TTC549 (cell line): Measurements from ENCODE around the gene GNA12.
"Not testable (repeated sequence)": the region's sequence is repeated elsewhere in the genome, so short reads cannot be mapped to it uniquely, and the experiment has no call there.

ENCODE experiments used
- FAIRE-seq: peaks from 2 replicates; lab custom pipeline; 2012; peaks lifted over from hg19 to GRCh38; lab: Jason Lieb, UNC

The GNA12 gene

GRCh38 chr7:2751086-2751485 is 93.0 kb downstream of the GNA12 start:
- no peak for FAIRE-seq

- no peak for FAIRE-seq
Observed at GRCh38 chr7:2750004-2750407, 94.1 kb downstream of the GNA12 start.

GRCh38 chr7:2748684-2749083 is 95.4 kb downstream of the GNA12 start:
- FAIRE-seq: not testable (repeated sequence)

- not testable (repeated sequence) for FAIRE-seq
Observed at GRCh38 chr7:2743523-2744185, 100.5 kb downstream of the GNA12 start.

GRCh38 chr7:2738766-2739549 is 105.2 kb downstream of the GNA12 start:
- no peak for FAIRE-seq

- no peak for FAIRE-seq
Observed at GRCh38 chr7:2737771-2738540, 106.2 kb downstream of the GNA12 start.

GRCh38 chr7:2737005-2737743 is 106.9 kb downstream of the GNA12 start:
- not testable (repeated sequence) for FAIRE-seq

- FAIRE-seq: no peak
Observed at GRCh38 chr7:2736411-2736914, 107.6 kb downstream of the GNA12 start.

GRCh38 chr7:2735744-2736143 is 108.4 kb downstream of the GNA12 start:
- FAIRE-seq: no peak

- no peak for FAIRE-seq
Observed at GRCh38 chr7:2734751-2735571, 109.1 kb downstream of the GNA12 start.

GRCh38 chr7:2734084-2734686 is 109.9 kb downstream of the GNA12 start:
- no peak for FAIRE-seq

GRCh38 chr7:2732959-2733584 is 111.0 kb downstream of the GNA12 start:
- no peak for FAIRE-seq

GRCh38 chr7:2732388-2732787 is 111.7 kb downstream of the GNA12 start:
- FAIRE-seq: no peak

GRCh38 chr7:2730846-2731770 is 113.0 kb downstream of the GNA12 start:
- FAIRE-seq: no peak

- no peak for FAIRE-seq
Observed at GRCh38 chr7:2729893-2730716, 114.0 kb downstream of the GNA12 start.

- FAIRE-seq: no peak
Observed at GRCh38 chr7:2729031-2729892, 114.8 kb downstream of the GNA12 start.

GRCh38 chr7:2728316-2729030 is 115.6 kb downstream of the GNA12 start:
- FAIRE-seq: no peak
